ENCODE measurements around the gene EFNA5.
"Not testable (repeated sequence)": the region's sequence is repeated elsewhere in the genome, so short reads cannot be mapped to it uniquely, and the experiment has no call there.

Gene EFNA5

DNA sequence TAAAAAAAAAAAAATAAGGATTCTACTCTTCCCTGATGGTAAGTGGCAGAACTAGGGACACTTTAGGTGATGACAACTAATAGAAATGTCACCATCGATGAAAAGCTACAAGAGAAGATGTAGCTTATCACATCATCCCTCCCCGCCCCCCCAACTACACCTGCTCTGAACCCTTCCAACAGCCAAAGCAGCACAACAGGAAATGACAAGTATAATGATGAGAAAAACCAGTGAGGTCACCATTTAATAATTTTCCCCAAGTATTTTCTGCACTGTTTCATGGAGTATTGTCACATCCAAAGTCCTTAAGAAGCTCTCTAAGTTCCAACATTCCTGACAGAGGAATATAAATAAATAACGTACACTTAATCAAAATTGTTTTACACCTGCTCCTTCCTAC, 221.4 kb downstream of the EFNA5 start:
- DNase-seq = no peak

DNA sequence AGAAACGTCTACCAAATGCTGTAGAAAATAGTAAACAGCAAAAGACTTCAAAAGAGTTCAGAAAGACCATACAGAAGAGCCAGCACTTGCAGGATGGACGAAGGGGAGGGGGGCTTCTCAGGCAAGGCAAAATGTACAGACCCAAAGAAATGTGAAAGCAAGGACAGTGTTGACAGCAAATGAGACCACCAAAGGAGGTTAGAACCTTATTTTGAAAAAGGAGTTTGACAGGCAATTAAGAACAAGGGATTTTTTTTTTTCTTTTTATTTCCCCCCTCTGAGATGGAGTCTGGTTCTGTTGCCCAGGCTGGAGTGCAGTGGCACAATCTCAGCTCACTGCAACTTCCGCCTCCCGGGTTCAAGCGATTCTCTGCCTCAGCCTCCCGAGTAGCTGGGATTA, 223.2 kb downstream of the EFNA5 start:
- DNase-seq = no peak

DNA sequence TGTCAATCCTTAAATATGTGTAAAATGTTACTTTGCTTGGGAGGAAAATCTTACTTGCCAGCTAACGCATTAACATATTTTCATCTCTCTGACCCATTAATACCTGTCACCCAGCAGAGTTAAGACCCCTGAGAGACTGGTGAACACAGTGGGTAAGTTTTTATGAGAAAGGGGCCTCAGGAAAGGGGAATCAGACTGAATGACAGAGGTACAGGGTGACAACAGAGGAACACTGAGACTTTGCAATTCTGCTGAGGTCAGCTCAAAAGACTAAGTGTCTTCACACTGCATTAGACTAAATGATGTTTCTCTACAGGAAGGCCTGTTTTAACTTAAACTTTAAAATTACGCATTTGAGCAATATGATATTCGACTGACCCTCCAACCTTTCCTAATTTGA, 223.8 kb downstream of the EFNA5 start:
- no peak for DNase-seq

DNA sequence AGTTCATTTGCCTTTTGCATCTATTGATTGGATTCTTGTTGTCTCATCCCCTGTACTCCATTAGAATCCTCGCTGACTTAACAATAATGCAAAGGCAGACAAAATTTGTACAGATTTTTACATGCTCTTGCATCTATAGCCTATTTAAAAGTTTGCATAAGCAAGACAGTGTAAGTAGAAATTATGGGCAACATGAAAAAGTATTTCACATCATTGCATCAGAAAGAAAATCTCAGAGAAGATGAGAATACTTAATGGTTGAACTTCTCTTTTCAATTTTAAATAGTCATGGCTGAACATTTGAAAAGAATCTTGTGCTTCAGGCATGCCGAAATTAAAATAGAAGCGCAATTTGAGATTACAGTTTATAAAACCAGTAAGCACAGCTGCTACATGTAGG, 226.4 kb downstream of the EFNA5 start:
- DNase-seq = no peak

DNA sequence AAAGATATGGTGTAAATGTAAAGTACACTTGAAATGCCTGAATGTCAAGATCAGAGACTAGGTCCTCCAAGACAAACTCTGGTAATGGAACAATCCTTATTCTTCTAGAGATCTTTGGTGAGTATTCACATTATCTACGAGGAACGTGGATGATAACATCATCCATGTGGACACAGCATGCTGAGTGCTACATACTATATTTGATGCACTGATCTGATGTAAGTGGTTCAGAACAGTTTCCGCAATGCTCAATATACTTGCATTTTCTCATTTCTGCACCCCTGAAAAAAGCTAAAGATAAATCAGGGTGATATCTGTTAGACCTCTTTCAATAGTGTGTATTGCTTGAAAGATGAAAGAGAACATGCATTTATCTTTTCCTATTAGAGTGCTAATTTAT, 226.8 kb downstream of the EFNA5 start:
- no peak for DNase-seq

DNA sequence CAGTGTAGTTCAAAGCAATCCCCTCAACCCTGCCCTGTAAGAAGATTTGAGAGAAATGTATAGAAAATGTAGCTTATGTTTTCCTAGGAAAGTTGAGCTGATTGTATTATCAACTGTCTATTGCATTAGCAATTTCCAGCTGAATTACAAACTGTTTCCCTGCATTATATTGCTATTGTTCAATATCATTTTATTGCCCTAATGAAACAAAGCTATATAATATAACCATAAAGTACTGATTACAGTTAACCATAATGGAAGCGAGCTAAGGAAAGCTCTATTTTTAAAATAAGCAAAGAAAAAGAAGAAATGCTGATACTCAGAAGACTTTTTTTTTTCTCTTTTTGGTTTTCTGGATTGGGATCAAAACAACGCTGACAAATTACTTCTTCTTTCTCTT, 228.3 kb downstream of the EFNA5 start:
- no peak for DNase-seq

DNA sequence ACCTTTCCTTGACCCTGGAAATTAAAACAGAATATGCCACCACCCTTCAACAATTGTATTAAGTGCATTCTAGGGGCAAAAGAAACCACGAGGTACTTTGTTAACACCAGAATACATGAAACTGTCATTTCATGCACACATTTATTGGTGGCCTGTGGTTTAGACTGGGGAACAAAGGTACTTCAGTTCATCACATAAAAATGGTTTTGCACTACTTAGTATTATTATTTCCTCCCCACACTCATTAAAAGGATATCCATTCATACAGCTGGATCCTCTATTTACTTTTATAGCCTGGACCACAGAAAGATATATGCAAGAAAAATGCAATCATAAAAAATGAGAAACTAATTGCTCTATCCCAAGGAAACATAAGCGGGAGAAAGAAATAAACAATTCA, 230.9 kb downstream of the EFNA5 start:
- no peak for DNase-seq

DNA sequence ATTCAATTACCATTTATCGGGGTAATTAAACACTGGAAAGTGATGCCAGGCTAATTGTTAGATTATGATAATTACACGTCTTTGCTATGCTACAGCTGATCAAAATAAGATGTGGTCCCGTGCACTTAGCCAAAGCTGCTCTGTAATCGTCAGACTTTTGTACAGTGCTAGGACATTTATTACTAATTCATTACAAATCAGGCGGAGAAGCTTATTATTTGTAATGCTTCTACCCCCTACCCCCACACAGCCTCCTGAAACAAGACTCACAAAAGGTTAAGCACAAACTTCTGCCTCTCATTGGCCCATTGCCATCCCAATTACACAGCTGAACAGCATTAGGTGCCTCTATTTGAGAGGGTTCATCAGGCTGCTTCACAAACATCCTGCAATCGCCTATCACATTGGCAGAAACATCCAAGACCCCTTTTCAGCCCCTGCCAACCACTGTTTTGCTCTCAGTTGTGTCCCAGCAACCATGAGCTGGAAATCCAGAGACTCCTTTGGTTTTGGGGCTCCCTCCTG, 232.7 kb downstream of the EFNA5 start:
- DNase-seq = no peak

DNA sequence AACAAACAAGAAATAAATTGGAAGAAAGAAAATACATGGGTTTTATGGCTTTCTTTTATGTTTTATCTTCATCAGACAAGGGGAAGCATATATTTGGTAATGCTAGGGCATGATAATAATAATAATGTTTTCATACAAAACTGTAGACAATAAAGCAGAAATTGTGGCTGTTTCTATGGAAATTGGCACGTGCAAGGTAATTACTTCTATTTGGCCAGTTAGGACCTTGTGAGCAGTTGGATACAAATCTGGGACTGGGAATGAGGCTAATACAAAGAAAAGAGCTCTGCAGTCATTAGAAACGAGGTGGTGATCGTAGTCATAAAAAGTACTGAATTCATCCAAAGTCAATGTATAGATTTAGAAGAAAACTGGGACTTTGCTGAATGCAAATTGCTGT, 233.6 kb downstream of the EFNA5 start:
- DNase-seq = no peak

DNA sequence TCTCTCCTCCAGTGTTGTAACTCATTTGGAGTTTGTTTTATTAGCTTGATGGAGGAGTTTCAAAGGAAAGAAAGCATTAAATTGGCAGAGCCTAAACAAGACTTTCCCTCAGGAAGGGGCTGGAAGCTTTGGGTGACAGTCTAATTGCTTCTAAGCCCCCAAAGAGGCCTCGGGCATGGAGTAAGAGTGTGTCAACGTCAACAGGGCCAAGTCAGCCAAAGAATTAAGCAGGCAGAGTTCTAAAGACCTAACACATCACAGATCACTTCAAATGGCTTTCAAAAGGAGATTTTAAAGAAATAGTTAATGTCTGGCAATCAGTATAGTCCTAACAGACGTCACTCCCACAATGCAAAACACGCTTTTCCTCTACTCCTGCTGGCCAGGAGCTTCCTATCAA, 234.5 kb downstream of the EFNA5 start:
- DNase-seq = no peak

DNA sequence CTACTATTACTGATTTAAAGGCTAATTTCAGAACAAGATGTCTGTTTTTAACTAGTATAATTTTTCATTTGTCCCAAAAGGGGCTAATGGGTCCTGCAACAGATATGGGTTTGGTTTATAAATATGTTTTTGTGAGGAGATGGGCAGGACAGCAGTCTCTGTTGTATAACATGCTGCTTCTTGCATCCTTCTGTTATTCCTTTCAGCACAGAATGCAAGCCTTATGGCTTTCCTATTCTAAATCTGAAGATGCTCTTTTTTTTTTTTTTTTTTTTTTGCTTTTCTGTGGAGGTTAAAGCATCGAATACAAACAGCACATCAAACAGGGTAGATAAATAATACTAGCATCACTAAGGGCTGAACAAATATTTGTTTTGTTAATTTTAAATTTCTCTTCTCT, 235.7 kb downstream of the EFNA5 start:
- no peak for DNase-seq

DNA sequence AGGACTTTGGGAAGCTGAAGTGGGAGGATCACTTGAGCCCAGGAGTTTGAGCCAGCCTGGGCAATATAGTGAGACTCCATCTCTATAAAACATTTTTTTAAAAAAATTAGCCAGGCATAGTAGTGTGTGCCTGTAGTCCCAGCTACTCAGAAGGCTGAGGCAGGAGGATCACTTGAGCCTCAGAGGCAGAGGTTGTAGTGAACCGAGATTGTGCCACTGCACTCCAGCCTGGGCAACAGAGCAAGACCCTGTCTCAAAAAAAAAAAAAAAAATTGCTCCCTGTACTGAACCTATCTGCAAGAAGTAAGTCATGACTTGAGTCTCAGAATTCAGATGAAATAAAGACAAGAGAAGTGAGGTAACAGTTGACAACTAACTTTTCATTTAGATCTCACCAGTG, 237.1 kb downstream of the EFNA5 start:
- not testable (repeated sequence) for DNase-seq

DNA sequence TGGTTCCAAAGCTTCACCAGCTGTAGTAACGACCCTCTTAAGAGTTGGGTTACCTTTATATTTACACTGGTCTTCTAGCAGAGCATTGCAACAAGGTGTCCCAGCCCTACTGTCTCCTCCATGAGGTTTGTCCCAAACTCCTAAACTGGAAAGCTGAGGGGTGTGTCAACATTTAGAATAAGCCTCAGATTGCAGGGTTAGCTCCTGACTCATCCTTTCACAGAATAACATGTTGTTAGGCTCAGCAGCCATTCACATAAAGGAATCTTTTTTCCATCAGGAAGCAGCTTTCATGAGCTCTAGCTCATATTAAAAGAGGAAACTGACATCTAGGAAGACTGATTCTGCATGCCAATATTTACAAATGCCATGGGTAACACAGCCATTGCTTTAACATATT, 238.7 kb downstream of the EFNA5 start:
- peak; percentile 13 for DNase-seq

DNA sequence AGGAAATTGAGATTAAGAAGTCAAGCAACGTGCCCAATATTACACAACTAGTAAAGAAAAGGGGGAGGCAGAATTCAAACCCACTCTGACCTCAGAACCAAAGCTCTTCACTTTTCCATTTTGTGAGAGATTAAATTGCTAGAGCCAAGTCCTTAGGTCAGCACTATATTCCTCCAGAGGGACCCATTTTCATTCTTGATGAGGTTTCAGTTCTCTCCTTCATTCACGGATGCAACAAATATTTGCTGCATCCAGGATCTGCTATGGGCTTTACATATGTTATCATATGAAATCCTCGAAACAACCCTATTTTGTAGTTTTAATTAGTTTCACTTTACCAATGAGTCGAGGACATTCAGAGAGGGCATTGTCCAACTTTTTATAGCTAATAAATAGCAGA, 239.2 kb downstream of the EFNA5 start:
- DNase-seq = no peak

DNA sequence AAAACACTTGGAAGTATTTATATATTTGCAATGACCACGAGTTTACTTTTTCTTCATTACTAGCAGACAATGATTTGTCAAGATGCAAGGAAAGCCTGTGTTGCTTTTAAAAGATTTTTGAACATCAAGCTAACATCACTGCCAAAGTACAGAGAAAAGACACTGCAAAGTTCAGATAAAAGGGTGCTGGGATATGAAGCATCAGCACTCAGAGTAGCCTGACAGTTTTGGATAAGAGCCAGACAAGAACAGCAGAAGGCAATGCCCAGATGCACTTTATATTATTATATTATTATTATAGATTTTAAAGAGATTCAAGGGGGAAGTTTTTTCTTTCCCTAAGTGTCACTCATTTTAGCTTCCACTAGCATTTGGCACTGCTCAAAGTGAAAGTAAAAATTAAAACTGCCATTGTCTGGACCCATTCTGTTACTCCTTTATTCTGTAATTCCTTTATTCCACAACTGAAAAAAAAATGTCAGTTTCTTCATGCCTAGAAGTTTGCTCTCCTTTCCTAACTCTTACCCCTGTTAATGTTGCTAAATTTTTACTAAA, 240.6 kb downstream of the EFNA5 start:
- DNase-seq = peak; percentile 21

DNA sequence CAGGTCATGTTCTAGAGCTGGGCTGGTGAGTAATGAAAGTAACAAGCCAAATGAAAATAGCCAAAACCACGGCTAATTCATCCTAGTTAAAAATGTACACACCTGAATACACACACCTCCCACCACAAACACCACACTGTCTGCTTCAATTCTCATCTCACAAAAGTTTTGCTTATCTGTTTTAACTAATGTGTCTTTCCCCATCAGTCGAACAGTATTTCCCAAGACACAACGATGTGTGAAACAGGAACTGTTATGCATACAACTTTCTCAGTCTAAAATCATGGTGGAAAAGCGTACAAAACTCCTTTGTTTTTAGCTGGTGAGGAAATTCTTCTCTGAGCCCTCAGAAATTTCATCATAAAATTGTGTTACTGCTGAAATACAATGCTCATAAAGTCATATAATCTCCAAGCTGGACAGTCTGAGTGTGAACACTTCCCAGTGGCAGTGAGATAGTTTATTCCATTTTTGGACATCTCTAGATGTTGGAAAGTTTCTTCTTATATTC, 242.4 kb downstream of the EFNA5 start:
- peak; percentile 40 for DNase-seq

DNA sequence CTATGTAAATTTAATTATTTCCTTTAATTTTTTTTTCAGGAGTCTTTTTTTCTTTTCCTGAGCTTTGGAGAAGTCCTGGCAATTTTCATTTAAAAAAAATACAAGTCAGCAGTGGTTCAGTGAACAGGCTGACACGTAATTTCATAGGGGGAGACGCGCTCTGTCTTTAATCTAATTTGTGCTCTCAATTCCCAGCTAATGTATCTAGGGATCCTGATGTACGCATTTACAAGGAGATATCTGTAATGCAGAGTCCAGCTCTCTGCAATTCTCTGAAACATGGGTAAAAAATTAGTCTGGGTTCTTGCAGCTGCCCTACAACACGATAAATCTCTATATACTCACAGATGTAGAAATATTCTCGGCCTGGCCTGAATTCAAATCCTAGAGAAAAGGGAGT, 243.9 kb downstream of the EFNA5 start:
- DNase-seq = no peak

DNA sequence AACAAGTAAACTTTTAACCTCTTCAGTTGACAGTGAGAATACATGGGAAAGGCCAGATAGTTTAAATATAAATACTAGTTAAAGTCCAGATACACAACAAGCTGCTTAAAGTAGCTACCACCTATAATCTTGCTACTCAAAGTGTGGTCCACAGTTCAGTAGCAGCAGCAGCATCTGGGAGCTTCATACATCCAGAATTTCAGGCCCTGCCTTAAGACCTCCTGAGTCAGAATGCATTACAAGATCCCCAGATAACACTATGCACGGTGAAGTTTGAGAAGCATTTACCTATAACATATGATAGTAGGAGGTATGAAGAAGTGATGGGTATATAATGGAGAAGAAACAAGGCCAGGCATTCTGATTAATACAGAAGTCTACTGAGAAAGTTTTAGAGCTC, 244.5 kb downstream of the EFNA5 start:
- no peak for DNase-seq

DNA sequence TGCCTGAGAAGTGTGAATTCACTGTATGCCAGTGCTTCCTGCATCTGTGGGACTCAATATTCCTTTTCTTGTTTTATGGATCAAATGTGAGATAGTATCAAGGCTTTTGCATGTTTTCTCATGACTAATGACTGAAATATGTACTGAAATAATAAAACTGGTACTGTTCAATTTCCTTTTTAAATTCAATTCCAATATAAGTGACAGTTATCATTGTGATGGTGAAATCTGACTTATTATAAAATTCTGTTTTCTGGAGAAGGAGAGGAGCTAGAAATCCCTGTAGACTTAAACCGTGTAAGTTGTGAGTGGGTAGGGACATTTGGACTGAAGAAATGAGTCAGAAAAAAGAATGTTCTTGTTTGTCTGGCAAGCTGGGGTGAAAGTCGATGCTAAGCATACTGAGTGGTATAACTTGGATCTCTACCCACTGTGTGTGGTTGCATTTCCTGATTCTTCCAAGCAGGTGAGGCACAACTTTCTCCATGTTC, 245.2 kb downstream of the EFNA5 start:
- DNase-seq = peak; percentile 85

DNA sequence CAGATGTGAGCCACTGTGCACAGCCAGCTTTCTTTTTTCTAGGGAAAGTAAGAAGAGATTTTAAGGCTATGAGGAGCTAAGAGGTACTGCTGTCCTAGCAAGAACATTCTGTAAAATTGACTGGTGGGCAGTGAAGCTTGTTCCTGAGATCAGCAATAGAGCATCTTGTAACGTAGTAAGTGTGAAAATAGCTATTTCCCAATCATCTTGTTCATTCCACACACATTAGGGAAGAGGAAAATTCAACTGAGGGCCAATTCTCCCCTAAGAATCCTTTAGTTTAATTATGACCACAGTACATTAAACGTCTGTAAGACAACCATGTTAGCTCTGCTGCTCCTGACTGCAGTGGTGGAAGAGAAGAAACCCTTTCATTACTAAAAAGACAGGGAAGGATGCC, 246.2 kb downstream of the EFNA5 start:
- DNase-seq = no peak

DNA sequence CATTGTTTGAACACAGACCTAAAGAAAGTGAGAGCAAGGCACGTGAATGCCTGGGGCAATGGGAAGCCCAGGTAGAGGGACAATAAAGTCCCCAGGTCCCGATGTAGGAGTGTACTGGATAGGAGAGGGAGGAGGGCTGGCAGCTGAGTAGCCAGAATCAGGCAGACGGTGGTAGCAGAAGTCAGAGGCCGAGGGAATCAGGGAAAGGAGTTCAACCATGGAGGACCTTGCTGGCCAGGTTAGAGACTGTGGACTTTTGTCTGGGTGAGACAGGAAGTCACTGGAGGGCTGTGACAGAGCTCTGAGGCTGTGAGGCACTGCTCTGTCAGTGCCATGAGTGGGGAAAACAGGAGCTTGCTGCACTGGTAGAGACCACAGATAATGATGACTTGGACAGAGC, 248.2 kb downstream of the EFNA5 start:
- no peak for DNase-seq

DNA sequence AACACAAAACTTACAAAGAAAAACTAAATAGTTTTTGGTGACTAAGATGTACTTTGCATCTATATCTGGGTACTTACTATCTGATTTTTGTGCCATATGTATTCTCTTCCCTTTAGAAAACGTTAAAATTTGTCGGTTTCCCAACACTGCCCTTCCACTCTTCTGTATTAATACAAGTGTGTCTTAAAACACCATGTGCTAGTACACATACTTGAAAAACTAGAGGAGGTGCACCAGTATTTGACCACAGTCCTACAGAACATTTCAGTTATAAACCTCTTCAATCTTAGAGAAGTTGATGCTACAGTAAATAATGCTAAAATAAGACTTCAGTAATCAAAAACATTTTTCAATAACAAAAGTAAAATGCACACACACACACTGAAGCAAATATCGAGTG, 251.2 kb downstream of the EFNA5 start:
- no peak for DNase-seq

DNA sequence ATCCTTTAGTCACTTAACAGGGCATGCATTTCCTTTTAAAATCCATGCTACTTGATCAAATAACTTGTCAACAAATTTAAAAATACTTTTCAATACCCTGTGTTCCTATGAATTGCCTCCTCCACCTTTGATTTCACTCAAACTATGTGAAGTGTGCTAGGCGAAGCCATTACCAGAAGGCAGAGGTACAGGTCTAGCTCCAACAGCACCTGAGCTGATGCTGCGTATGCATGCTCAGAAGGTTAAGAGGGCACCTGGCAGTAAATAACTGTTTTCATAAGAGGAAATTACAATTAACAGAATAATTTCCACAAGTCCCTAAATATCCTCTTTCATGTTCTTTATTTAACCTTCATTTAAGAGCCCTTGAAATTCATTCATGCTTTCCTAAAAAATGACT, 251.8 kb downstream of the EFNA5 start:
- no peak for DNase-seq

DNA sequence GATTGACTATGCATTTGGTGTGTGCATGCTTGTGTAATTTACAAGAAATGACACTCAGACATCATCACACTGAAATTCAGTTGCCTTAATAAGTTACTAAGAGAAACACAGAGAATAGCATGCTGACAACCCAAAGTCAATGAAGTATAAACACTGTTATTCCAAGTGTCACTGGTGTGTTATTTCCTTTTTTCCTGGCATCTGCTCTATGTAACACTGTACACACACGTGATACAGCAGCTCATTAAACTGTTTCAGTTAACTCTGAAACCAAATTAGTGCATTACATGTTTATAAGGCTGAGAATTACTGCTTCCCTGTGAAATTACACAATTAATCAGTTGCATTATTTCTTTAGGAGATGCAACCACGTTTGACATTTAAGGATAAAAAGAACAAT, 252.7 kb downstream of the EFNA5 start:
- peak; percentile 72 for DNase-seq

DNA sequence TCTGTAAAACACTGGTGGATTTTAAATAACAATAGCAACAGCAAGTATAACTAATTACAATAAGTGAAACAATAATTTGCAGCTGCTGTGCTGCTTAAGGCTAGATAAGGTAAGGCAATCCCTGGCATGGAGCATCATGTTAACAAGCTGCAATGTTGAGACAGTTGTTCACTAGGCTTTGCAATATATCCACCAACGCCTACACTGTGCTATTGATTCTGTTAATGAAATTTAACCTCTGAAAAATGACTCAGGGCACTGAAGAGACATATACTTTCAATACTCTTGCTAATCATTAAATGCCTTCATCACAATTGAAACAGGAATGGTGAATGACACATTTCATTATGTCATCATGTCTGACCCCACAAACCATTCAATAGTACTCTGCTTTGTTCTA, 255.0 kb downstream of the EFNA5 start:
- no peak for DNase-seq
